GM18951 (cell line): Measurements from ENCODE around the gene INTS7.
"Not testable (repeated sequence)": the region's sequence is repeated elsewhere in the genome, so short reads cannot be mapped to it uniquely, and the experiment has no call there.

Source experiments
- POLR2A ChIP-seq: IDR thresholded peaks from 4 replicates; pipeline ENCODE4 v1.6.1; 2011; ENCODE audit warnings: mild to moderate bottlenecking; ENCODE audit not compliant: insufficient read length, insufficient read depth; ENCODE audit errors: extremely low read depth
- in situ Hi-C: fragments of 300-500 bp; cut with MboI; formaldehyde crosslinking; loops from one replicate; pipeline ENCODE4 v1.12.0; 2022; ENCODE audit warnings: low sequenced_read_pairs, mixed read lengths, inconsistent platforms; ENCODE audit not compliant: unreplicated experiment

Gene INTS7

GRCh38 chr1:212060632-212061472 is 25.5 kb upstream of the INTS7 start:
- in situ Hi-C loops: no loop called here
- TF ChIP-seq POLR2A: no peak

- no peak for TF ChIP-seq POLR2A
- in situ Hi-C loops: no loop called here
Observed at GRCh38 chr1:212055333-212055732, 20.0 kb upstream of the INTS7 start.

GRCh38 chr1:212053993-212054392 is 18.6 kb upstream of the INTS7 start:
- no peak for TF ChIP-seq POLR2A
- in situ Hi-C loops: no loop called here

- TF ChIP-seq POLR2A: no peak
- in situ Hi-C loops: no loop called here
Observed at GRCh38 chr1:212045981-212046380, 10.6 kb upstream of the INTS7 start.

GRCh38 chr1:212044851-212045250 is 9.5 kb upstream of the INTS7 start:
- TF ChIP-seq POLR2A: no peak
- in situ Hi-C loops: no loop called here

DNA sequence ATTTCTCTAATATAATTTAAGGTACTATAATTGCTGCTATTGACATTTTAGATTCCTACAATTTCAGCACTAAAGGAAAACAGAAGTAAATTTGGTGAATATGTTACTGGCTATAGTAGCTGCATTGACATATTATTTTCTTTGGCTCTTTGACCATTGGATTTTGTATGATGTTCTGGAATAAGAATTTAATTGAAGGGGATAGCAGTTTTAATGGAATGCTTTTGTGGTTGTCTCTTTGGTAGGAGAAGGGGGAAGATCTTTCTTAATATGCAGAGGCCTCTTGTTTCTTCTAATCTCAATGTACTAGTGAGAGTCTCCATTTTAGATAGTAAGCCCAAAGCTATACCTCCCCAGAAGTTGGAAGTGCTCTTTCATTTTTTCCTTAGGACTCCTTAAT is 7.1 kb upstream of the INTS7 start:
- no peak for TF ChIP-seq POLR2A
- in situ Hi-C loops: no loop called here

GRCh38 chr1:212040629-212041412 is 5.5 kb upstream of the INTS7 start:
- in situ Hi-C loops: no loop called here
- TF ChIP-seq POLR2A: no peak

- TF ChIP-seq POLR2A: no peak
- in situ Hi-C loops: loop anchor here (10.0 kb wide), 1 partner anchor 355 kb away; no protein-coding TSS in a partner anchor
Observed at GRCh38 chr1:212039622-212040021, 4.3 kb upstream of the INTS7 start.

DNA sequence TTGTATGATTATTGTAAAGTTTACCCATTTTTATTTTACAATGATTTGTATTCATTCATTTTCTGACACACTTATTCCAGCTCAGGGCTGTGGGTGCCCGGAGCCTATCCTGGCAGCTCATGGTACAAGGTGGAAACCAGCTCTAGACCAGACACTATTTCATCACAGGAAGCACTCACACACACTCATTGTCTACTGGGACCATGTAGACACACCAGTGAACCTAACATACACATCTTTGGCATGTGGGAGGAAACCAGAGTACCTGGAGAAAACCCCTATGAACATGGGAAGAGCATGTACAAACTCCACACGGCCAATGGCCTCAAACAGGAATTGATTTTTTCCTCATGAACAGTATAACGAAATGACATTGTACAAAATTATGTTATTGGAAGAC is 2.5 kb upstream of the INTS7 start:
- TF ChIP-seq POLR2A: no peak
- in situ Hi-C loops: loop anchor here (10.0 kb wide), 1 partner anchor 353 kb away; no protein-coding TSS in a partner anchor

DNA sequence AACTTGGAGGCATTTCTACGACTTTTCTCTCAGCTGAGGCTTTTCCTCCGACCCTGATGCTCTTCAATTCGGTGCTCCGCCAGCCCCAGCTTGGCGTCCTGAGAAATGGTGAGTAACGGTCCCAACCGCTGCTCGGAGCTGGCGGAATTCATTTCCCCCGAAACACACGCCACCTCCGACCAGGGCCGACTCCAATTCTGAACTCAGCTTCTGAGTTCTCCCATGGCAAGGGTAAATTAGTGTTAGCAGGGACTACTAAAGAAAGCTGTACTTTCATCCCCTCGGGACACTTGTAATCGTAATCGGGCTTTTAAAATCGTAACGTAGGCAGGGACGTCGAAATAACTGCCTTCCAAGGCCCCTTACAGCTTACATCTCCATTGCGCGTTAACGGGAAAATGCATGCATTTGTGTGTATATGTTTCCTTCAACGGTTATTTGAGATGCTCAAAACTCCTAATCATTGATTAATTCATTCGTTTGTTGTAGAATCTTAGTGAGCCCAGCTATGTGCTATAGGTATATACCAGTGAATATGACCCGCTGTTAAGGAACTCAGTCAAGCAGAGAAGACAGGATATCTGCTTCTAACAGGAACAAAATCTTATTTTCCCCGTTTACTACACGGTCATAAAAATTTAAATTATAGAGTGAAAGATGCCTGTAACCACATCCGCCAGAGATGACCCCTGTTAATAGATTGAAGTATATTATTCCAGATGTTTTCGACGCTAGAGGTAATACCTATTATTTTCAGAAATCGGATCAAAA is 663 bp upstream of the INTS7 start:
- in situ Hi-C loops: loop anchor here (10.0 kb wide), 1 partner anchor 351 kb away; no protein-coding TSS in a partner anchor
- TF ChIP-seq POLR2A: no peak

GRCh38 chr1:212034516-212035122 is 738 bp downstream of the INTS7 start:
- in situ Hi-C loops: loop anchor here (10.0 kb wide), 1 partner anchor 350 kb away; no protein-coding TSS in a partner anchor
- no peak for TF ChIP-seq POLR2A

DNA sequence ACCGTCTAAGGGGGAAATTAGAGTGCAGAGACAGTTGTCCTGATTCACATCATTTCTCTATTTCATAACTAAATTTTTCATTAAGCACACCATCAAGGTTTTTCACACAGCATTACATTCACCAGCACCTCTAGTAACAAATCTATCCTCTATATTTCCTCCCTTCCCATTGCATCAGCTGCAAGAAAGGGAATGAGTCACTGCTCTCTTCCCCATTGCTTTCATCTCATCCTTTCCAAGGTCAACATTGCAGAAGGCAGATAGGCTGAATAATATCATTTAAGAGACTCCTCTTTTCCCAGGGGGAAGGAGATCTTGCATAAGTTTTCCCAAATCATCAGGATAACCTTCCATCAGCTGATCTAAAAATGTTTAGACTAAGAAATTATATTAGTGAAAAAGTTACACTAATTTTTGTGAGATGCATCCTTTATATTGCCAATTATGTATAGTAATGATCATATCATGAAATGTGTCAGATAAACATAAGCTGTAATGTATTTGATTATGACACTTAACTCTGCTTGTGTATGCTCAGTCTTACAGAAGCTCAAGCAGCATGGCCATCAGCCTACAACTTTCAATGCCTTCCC is 4.3 kb downstream of the INTS7 start:
- in situ Hi-C loops: loop anchor here (10.0 kb wide), 1 partner anchor 346 kb away; no protein-coding TSS in a partner anchor
- no peak for TF ChIP-seq POLR2A

DNA sequence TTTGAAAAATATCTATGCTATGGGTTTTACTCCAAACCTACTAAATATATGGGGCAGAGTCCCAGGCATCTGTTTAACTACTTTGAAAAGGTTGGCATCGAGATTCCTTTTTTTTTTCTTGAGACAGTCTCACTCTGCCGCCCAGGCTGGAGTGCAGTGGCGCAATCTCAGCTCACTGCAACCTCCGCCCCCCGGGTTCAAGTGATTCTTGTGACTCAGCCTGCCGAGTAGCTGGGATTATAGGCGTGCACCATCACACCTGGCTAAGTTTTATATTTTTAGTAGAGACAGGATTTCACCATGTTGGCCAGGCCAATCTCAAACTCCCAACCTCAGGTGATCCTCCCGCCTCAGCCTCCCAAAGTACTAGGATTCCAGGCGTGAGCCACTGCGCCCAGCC is 7.6 kb downstream of the INTS7 start:
- in situ Hi-C loops: not testable (repeated sequence)
